Natural killer cell (primary cell): ENCODE measurements around the gene SERPINA12. TPM values are rescaled to one million over a fixed set of nuclear protein-coding genes. Genes with fewer than 3 reads are reported as not detected.

Experiments
- ATAC-seq, 3 donors: fragments of 150-1000 bp in 2 of 3; fragments of 200-7000 bp in 1 of 3; cut with Tn5 transposase; 1 replicate in 1 of 3; 2 replicates in 2 of 3; pipeline ENCODE4 v1.10.0; 2021; ENCODE audit warnings: mild to moderate bottlenecking in 2 of 3, moderate library complexity in 2 of 3
- DNase-seq, 2 donors: peaks; one replicate each; pipeline versions ENCODE4 v3.0.0 to v3.0.0-alpha.2; 2013 to 2021; ENCODE audit warnings: mixed read lengths in 1 of 2
- H3K27ac ChIP-seq: one replicate; pipeline ENCODE4 v1.5.1; 2013; ENCODE audit warnings: mild to moderate bottlenecking, low read length
- H3K27me3 ChIP-seq: one replicate; pipeline ENCODE4 v1.6.1; 2013; ENCODE audit warnings: low read length; ENCODE audit not compliant: control insufficient read depth, insufficient read depth
- H3K36me3 ChIP-seq: one replicate; pipeline ENCODE4 v1.6.1; 2013; ENCODE audit warnings: low read length; ENCODE audit not compliant: control insufficient read depth, insufficient read depth
- H3K4me1 ChIP-seq: one replicate; pipeline ENCODE4 v1.6.1; 2013; ENCODE audit warnings: low read length; ENCODE audit not compliant: control insufficient read depth, insufficient read depth
- H3K4me3 ChIP-seq: one replicate; pipeline ENCODE4 v1.5.1; 2013; ENCODE audit warnings: low read length
- H3K9me3 ChIP-seq: one replicate; pipeline ENCODE4 v1.6.1; 2013; ENCODE audit warnings: low read length; ENCODE audit not compliant: control insufficient read depth, insufficient read depth
- H3K27ac Mint-ChIP-seq, 2 donors: one replicate each; pipeline ENCODE4 v1.8.0; 2022; ENCODE audit warnings: mild to moderate bottlenecking in 2 of 2, mixed read lengths in 2 of 2, moderate library complexity in 1 of 2
- H3K27me3 Mint-ChIP-seq, 2 donors: one replicate each; pipeline ENCODE4 v1.8.0; 2022; ENCODE audit warnings: low read depth in 2 of 2, mixed read lengths in 2 of 2
- H3K36me3 Mint-ChIP-seq: one replicate; pipeline ENCODE4 v1.8.0; 2022; ENCODE audit warnings: mixed read lengths
- H3K4me1 Mint-ChIP-seq, 2 donors: one replicate each; pipeline ENCODE4 v1.8.0; 2022; ENCODE audit warnings: mixed read lengths in 2 of 2
- H3K4me3 Mint-ChIP-seq: one replicate; pipeline ENCODE4 v1.8.0; 2022; ENCODE audit warnings: mild to moderate bottlenecking, moderate library complexity, mixed read lengths
- H3K9me3 Mint-ChIP-seq, 2 donors: one replicate each; pipeline ENCODE4 v1.8.0; 2022; ENCODE audit warnings: mixed read lengths in 2 of 2
- CTCF ChIP-seq: fragments of 200-600 bp; IDR thresholded peaks from one replicate; pipeline ENCODE4 v1.8.0; 2022; ENCODE audit warnings: antibody characterized with exemption
- WGBS: methylation state at CpG from one replicate; pipeline ENCODE4 v1.1.7; 2013; ENCODE audit warnings: missing lambda C conversion rate; ENCODE audit not compliant: insufficient coverage; 5-methylcytosine and 5-hydroxymethylcytosine counted together
- intact Hi-C: fragments of 100-400 bp; cut with micrococcal nuclease; formaldehyde crosslinking; loops from one replicate; pipeline ENCODE4 v1.14.2; 2022
- total RNA-seq, 4 donors: library from RNA; stranded (reverse); fragments of 120-200 nt in 1 of 4; gene quantifications; one replicate each; pipeline versions ENCODE4 v1.2.3 to v1.2.4, GENCODE V29; 2013 to 2022

The SERPINA12 gene
- total RNA-seq, 3 donors from 2014 or later (not counting 1 experiment from before 2014, with no cell fraction given), result not detected

- no peaks in the 10 kb centered on the region for H3K4me1 Mint-ChIP-seq
- no peaks in the 10 kb centered on the region for H3K4me1 ChIP-seq
- intact Hi-C loops, result no loop called here
- WGBS, result 69% methylated on average over 9 of the region's 9 CpGs
- H3K27me3 Mint-ChIP-seq, result peaks cover 7 to 29% of the 10 kb centered on the region in 2 donors
- no peak overlapping the region for H3K27ac Mint-ChIP-seq
- no peak overlapping the region for H3K27ac ChIP-seq
- H3K36me3 Mint-ChIP-seq, result no peaks in the 10 kb centered on the region
- H3K36me3 ChIP-seq, result no peaks in the 10 kb centered on the region
- no peak for ATAC-seq
- peaks cover 2% of the 10 kb centered on the region for H3K27me3 ChIP-seq
- no peak for TF ChIP-seq CTCF
- H3K4me3 Mint-ChIP-seq, result no peak overlapping the region
- no peak overlapping the region for H3K4me3 ChIP-seq
- DNase-seq, result no peak
- H3K9me3 Mint-ChIP-seq, result no peaks in the 10 kb centered on the region
- no peaks in the 10 kb centered on the region for H3K9me3 ChIP-seq
Measured at GRCh38 chr14:94542811-94543440, 33.7 kb upstream of the SERPINA12 start.

- Histone ChIP-seq H3K36me3 (no peaks in the 10 kb centered on the region), H3K9me3 (no peaks in the 10 kb centered on the region), H3K4me1 (no peaks in the 10 kb centered on the region), H3K27ac (no peak overlapping the region), H3K27me3 (peaks cover 2% of the 10 kb centered on the region), H3K4me3 (no peak overlapping the region)
- Mint-ChIP-seq H3K27ac (no peak overlapping the region), H3K27me3 (peaks cover 7 to 30% of the 10 kb centered on the region in 2 donors), H3K36me3 (no peaks in the 10 kb centered on the region), H3K4me3 (no peak overlapping the region), H3K9me3 (no peaks in the 10 kb centered on the region), H3K4me1 (no peaks in the 10 kb centered on the region)
- ATAC-seq (no peak), DNase-seq (no peak)
- WGBS, result 72% methylated on average over 12 of the region's 12 CpGs
- intact Hi-C loops, result no loop called here
- TF ChIP-seq CTCF, result no peak
Measured at GRCh38 chr14:94542111-94542810, 33.0 kb upstream of the SERPINA12 start.

GRCh38 chr14:94541234-94541975 lies 32.1 kb upstream of the SERPINA12 start:
- H3K9me3 ChIP-seq, result no peaks in the 10 kb centered on the region
- DNase-seq (no peak), ATAC-seq (no peak)
- no peak overlapping the region for H3K27ac ChIP-seq
- no peaks in the 10 kb centered on the region for H3K36me3 Mint-ChIP-seq
- H3K27me3 ChIP-seq, result peaks cover 2% of the 10 kb centered on the region
- H3K36me3 ChIP-seq, result no peaks in the 10 kb centered on the region
- no peak overlapping the region for H3K4me3 Mint-ChIP-seq
- H3K4me1 Mint-ChIP-seq, result no peaks in the 10 kb centered on the region
- no peak for TF ChIP-seq CTCF
- H3K27me3 Mint-ChIP-seq, result peaks cover 7 to 30% of the 10 kb centered on the region in 2 donors
- H3K4me3 ChIP-seq, result no peak overlapping the region
- intact Hi-C loops, result no loop called here
- no peaks in the 10 kb centered on the region for H3K9me3 Mint-ChIP-seq
- no peaks in the 10 kb centered on the region for H3K4me1 ChIP-seq
- no peak overlapping the region for H3K27ac Mint-ChIP-seq
- 80% methylated on average over 8 of the region's 9 CpGs for WGBS
